Superior temporal gyrus (tissue), 1 donor: ENCODE measurements around the gene SLC16A13.
"Not testable (repeated sequence)": the region's sequence is repeated elsewhere in the genome, so short reads cannot be mapped to it uniquely, and the experiment has no call there.

ENCODE experiments used
- DNase-seq: peaks from one replicate; pipeline ENCODE4 v3.0.0-alpha.2; 2016; ENCODE audit errors: extremely low spot score

Gene SLC16A13

GRCh38 chr17:7035591-7036368, at the start of gene SLC16A13:
SLC16A13 (plus strand) TSS chr17:7036015; CDS start chr17:7036383, 368 bp downstream.
- peak; percentile 89 for DNase-seq

- no peak for DNase-seq
These were observed 49.1 kb upstream of the SLC16A13 start for GRCh38 chr17:6986676-6987075.

- no peak for DNase-seq
These were observed 46.0 kb upstream of the SLC16A13 start for GRCh38 chr17:6989779-6990178.

- not testable (repeated sequence) for DNase-seq
These were observed 42.2 kb upstream of the SLC16A13 start for GRCh38 chr17:6993613-6994056.

- DNase-seq = peak; percentile 19
These were observed 41.7 kb upstream of the SLC16A13 start for GRCh38 chr17:6994118-6994598.

- DNase-seq = no peak
These were observed 41.1 kb upstream of the SLC16A13 start for GRCh38 chr17:6994666-6995256.

GRCh38 chr17:6995500-6996255, 40.1 kb upstream of the SLC16A13 start, which contains the start of gene ALOX12:
ALOX12 (plus strand) TSS chr17:6996049; CDS start chr17:6996118, 69 bp downstream.
- DNase-seq = no peak

- no peak for DNase-seq
These were observed 39.4 kb upstream of the SLC16A13 start for GRCh38 chr17:6996256-6997011.

- no peak for DNase-seq
These were observed 38.6 kb upstream of the SLC16A13 start for GRCh38 chr17:6997171-6997570.

GRCh38 chr17:6998855-6999508, 36.8 kb upstream of the SLC16A13 start:
- no peak for DNase-seq

GRCh38 chr17:7001318-7001961, 34.4 kb upstream of the SLC16A13 start:
- DNase-seq = no peak

GRCh38 chr17:7002288-7003047, 33.3 kb upstream of the SLC16A13 start:
- DNase-seq = no peak

- no peak for DNase-seq
These were observed 32.1 kb upstream of the SLC16A13 start for GRCh38 chr17:7003745-7004144.

- DNase-seq = peak; percentile 91
These were observed 31.2 kb upstream of the SLC16A13 start for GRCh38 chr17:7004398-7005253.

- DNase-seq = no peak
These were observed 30.1 kb upstream of the SLC16A13 start for GRCh38 chr17:7005716-7006115.

GRCh38 chr17:7007143-7007542, 28.7 kb upstream of the SLC16A13 start:
- no peak for DNase-seq

- no peak for DNase-seq
These were observed 25.3 kb upstream of the SLC16A13 start for GRCh38 chr17:7010523-7010922.

GRCh38 chr17:7011415-7011814, 24.4 kb upstream of the SLC16A13 start:
- DNase-seq = no peak

GRCh38 chr17:7011942-7012254, 23.9 kb upstream of the SLC16A13 start:
- DNase-seq = no peak
